PC-9 (cell line): ENCODE data around the gene AKR1C1. TPM values are rescaled to one million over a fixed set of nuclear protein-coding genes. Genes with fewer than 3 reads are reported as not detected.
A peak's percentile ranks its signal among the peaks of the same experiment; 100 is the strongest.
"Not testable (repeated sequence)": the region's sequence is repeated elsewhere in the genome, so short reads cannot be mapped to it uniquely, and the experiment has no call there.

Source experiments
- BruUV-seq: library from RNA; stranded (reverse); fragments of 400-500 nt; replicated peaks from 2 replicates; lab custom pipeline; 2021; lab: Mats Ljungman, UMichigan
- CTCF ChIA-PET: fragments of 300-600 bp; sonication (Branson Sonifier 250); formaldehyde crosslinking; loops from one replicate; lab custom pipeline; 2022; ENCODE audit warnings: antibody characterized with exemption; lab: Charles Lee
- POLR2A ChIA-PET: fragments of 300-600 bp; sonication (Branson Sonifier 250); formaldehyde crosslinking; loops from one replicate; lab custom pipeline; 2022; ENCODE audit warnings: antibody characterized with exemption; ENCODE audit not compliant: unreplicated experiment; lab: Charles Lee
- DNase-seq, 2 experiments: peaks; one replicate each; pipeline versions ENCODE4 v3.0.0 to v3.0.0-alpha.2; 2015 to 2022; ENCODE audit warnings: mixed read lengths in 1 of 2
- H2AFZ ChIP-seq: fragments of 200-600 bp; sonication (generic); 2 replicates; pipeline ENCODE4 v1.8.1; 2017; ENCODE audit warnings: antibody characterized with exemption
- H3F3A ChIP-seq: fragments of 200-600 bp; sonication (generic); 2 replicates; pipeline ENCODE4 v1.8.1; 2017; ENCODE audit warnings: antibody characterized with exemption, mild to moderate bottlenecking, low read depth; ENCODE audit not compliant: insufficient read depth
- H3K27ac ChIP-seq: fragments of 200-600 bp; sonication (generic); 2 replicates; pipeline ENCODE4 v1.6.1; 2016; ENCODE audit warnings: mixed run types
- H3K27me3 ChIP-seq: fragments of 200-600 bp; sonication (generic); 2 replicates; pipeline ENCODE4 v1.6.1; 2016; ENCODE audit warnings: low read depth, mixed run types; ENCODE audit not compliant: insufficient read depth
- H3K36me3 ChIP-seq: fragments of 200-600 bp; sonication (generic); 2 replicates; pipeline ENCODE4 v1.6.1; 2016; ENCODE audit warnings: low read depth, mixed run types
- H3K4me1 ChIP-seq: fragments of 200-600 bp; sonication (generic); replicated peaks from 2 replicates; pipeline ENCODE4 v1.6.1; 2016; ENCODE audit warnings: mixed run types; ENCODE audit not compliant: insufficient read depth
- H3K4me2 ChIP-seq: fragments of 200-600 bp; sonication (generic); 2 replicates; pipeline ENCODE4 v1.6.1; 2017; ENCODE audit warnings: mixed run types
- H3K4me3 ChIP-seq: fragments of 200-600 bp; sonication (generic); 2 replicates; pipeline ENCODE4 v1.6.1; 2016; ENCODE audit warnings: mixed run types
- H3K79me2 ChIP-seq: fragments of 200-600 bp; sonication (generic); 2 replicates; pipeline ENCODE4 v1.6.1; 2017; ENCODE audit warnings: low read depth, mixed run types
- H3K9me2 ChIP-seq: fragments of 200-600 bp; sonication (generic); 2 replicates; pipeline ENCODE4 v1.8.1; 2017; ENCODE audit warnings: mild to moderate bottlenecking; ENCODE audit not compliant: insufficient read depth
- H3K9me3 ChIP-seq: fragments of 200-600 bp; sonication (generic); 2 replicates; pipeline ENCODE4 v1.8.1; 2016; ENCODE audit warnings: low read depth; ENCODE audit not compliant: insufficient read depth
- H4K20me1 ChIP-seq: fragments of 200-600 bp; sonication (generic); 2 replicates; pipeline ENCODE4 v1.8.1; 2017; ENCODE audit not compliant: insufficient read depth
- EZH2 ChIP-seq: fragments of 200-600 bp; sonication (generic); IDR thresholded peaks from 2 replicates; pipeline ENCODE4 v1.8.0; 2017; ENCODE audit warnings: antibody characterized with exemption, low read depth
- intact Hi-C: fragments of 100-400 bp; cut with micrococcal nuclease; formaldehyde crosslinking; loops from one replicate; pipeline ENCODE4 v1.10.0; 2022; ENCODE audit not compliant: unreplicated experiment
- total RNA-seq: library from RNA; stranded (reverse); gene quantifications from 2 replicates; pipeline ENCODE4 v1.2.3, GENCODE V29; 2021
- TF ChIP-seq, protein P1 (sequence below): fragments of 200-600 bp; sonication (generic); conservative IDR thresholded peaks from 2 replicates; pipeline ENCODE4 v1.6.1; 2017; ENCODE audit warnings: mixed run types, antibody characterized with exemption, mild to moderate bottlenecking, moderate library complexity

The AKR1C1 gene
- total RNA-seq, 1 experiment from 2014 or later, result 1,313 TPM

DNA sequence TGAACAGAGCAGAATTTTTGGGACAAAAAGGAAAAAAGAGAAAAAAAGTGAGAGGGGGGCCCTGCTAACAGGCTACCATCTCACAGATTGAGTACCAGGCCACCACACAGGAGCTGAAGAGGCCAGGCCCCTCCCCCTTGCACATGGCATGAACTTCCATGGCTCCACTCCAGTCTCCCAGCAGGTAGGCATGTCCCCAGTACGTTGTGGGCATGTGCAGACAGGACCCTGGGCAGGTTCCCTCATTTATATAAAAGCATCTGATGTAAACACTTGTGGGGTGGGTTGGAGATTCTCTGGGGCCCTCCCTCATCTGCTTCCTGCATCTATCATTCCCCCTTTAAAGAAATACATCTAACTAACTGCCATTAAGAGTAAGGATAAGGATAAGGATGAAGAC is 45.0 kb upstream of the AKR1C1 start:
- ChIA-PET POLR2A (no interaction called here), CTCF (no interaction called here)
- intact Hi-C loops, result no loop called here
- no peak overlapping the region for H3K4me2 ChIP-seq
- H3K36me3 ChIP-seq, result no peaks in the 10 kb centered on the region
- no peak for DNase-seq
- no peaks in the 10 kb centered on the region for H3K79me2 ChIP-seq
- H3K4me1 ChIP-seq, result no peaks in the 10 kb centered on the region
- no peaks in the 10 kb centered on the region for H3K9me3 ChIP-seq
- no peaks in the 10 kb centered on the region for H4K20me1 ChIP-seq
- no peak overlapping the region for H2AFZ ChIP-seq
- no peak overlapping the region for H3K27ac ChIP-seq
- H3K27me3 ChIP-seq, result no peaks in the 10 kb centered on the region
- TF ChIP-seq, protein P1, sequence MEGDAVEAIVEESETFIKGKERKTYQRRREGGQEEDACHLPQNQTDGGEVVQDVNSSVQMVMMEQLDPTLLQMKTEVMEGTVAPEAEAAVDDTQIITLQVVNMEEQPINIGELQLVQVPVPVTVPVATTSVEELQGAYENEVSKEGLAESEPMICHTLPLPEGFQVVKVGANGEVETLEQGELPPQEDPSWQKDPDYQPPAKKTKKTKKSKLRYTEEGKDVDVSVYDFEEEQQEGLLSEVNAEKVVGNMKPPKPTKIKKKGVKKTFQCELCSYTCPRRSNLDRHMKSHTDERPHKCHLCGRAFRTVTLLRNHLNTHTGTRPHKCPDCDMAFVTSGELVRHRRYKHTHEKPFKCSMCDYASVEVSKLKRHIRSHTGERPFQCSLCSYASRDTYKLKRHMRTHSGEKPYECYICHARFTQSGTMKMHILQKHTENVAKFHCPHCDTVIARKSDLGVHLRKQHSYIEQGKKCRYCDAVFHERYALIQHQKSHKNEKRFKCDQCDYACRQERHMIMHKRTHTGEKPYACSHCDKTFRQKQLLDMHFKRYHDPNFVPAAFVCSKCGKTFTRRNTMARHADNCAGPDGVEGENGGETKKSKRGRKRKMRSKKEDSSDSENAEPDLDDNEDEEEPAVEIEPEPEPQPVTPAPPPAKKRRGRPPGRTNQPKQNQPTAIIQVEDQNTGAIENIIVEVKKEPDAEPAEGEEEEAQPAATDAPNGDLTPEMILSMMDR, result no peak
- TF ChIP-seq EZH2, result no peak
- no peak overlapping the region for H3K4me3 ChIP-seq
- no peaks in the 10 kb centered on the region for H3F3A ChIP-seq
- no TSS peak for BruUV-seq
- no peaks in the 10 kb centered on the region for H3K9me2 ChIP-seq

DNA sequence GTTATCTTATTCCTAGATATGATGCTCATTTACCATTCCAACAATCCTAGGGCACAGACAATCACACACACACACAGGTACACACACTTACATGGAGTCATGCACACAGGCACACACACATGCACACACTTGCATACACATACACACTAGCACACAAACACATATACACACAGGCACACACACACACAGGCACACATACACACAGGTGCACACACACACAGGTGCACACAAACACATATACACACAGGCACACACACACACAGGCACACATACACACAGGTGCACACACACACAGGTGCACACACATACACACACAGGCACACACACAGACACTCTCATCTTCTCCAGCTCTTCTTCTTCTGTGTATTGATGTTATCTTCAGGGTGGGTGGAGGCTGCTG is 38.7 kb upstream of the AKR1C1 start:
- H3F3A ChIP-seq, intact Hi-C loops, H3K27ac ChIP-seq, CTCF ChIA-PET, H3K9me2 ChIP-seq, H3K27me3 ChIP-seq, POLR2A ChIA-PET, H3K4me1 ChIP-seq, H3K79me2 ChIP-seq, H2AFZ ChIP-seq, BruUV-seq, DNase-seq, H3K36me3 ChIP-seq, H4K20me1 ChIP-seq, H3K4me2 ChIP-seq, H3K4me3 ChIP-seq, H3K9me3 ChIP-seq: not testable (repeated sequence)

DNA sequence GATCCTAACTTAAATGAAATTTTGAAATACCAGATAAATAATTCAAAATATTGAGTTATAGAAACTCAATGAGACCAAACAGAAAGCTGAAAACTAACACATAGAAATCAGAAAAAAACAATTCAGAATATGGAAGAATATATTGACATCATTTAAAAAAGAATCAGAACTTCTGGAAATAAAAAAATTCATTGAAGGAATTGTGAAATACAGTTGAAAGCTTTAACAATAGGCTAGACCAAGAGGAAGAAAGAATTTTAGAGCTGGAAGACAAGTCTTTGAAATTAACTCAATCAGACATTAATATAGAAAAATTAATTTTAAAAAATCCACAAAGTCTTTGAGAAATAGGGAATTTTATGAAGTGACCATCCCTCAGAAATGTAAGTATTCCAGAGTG is 36.8 kb upstream of the AKR1C1 start:
- CTCF ChIA-PET, result no interaction called here
- DNase-seq, result no peak
- H3K36me3 ChIP-seq, result no peaks in the 10 kb centered on the region
- no peaks in the 10 kb centered on the region for H3K4me1 ChIP-seq
- intact Hi-C loops, result no loop called here
- H3K4me3 ChIP-seq, result no peak overlapping the region
- no peak overlapping the region for H2AFZ ChIP-seq
- no peak overlapping the region for H3K4me2 ChIP-seq
- H3K9me3 ChIP-seq, result peaks cover 4% of the 10 kb centered on the region
- POLR2A ChIA-PET, result no interaction called here
- no peak for TF ChIP-seq EZH2
- TF ChIP-seq, protein P1, result no peak
- no peaks in the 10 kb centered on the region for H3K27me3 ChIP-seq
- no peaks in the 10 kb centered on the region for H4K20me1 ChIP-seq
- no peaks in the 10 kb centered on the region for H3F3A ChIP-seq
- no peak overlapping the region for H3K27ac ChIP-seq
- H3K79me2 ChIP-seq, result no peaks in the 10 kb centered on the region
- BruUV-seq, result no TSS peak
- H3K9me2 ChIP-seq, result no peaks in the 10 kb centered on the region

DNA sequence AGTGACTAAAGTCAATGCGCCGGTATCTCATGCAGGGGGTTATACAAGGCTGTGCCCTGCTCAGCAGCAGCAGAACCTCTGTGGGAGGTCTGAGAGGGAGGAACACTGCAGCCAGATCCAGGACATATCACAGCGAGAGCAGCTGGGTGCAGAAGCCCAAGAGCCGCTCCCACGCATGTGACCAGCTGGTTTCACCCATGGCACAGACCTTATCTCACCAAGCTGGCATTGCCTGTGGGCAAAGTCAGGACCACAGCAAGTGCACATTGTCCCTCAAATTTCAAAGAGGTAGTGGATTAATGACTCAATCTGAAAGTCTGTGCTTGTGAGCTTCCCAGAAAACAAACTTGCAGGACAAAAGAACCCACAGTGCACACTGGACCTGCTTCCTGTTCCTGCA is 31.6 kb upstream of the AKR1C1 start:
- no peaks in the 10 kb centered on the region for H3K9me3 ChIP-seq
- peaks cover 4% of the 10 kb centered on the region; the same call in 1 of the 2 replicates for H3K4me1 ChIP-seq
- no peaks in the 10 kb centered on the region for H4K20me1 ChIP-seq
- no peak overlapping the region for H3K4me2 ChIP-seq
- no peaks in the 10 kb centered on the region for H3K27me3 ChIP-seq
- no peaks in the 10 kb centered on the region for H3K36me3 ChIP-seq
- H3K79me2 ChIP-seq, result no peaks in the 10 kb centered on the region
- BruUV-seq, result no TSS peak
- TF ChIP-seq, protein P1, result no peak
- no peak for TF ChIP-seq EZH2
- H3K27ac ChIP-seq, result 0 out of 2 replicates have a peak overlapping the region, but pooled peaks have one; percentile 4
- ChIA-PET CTCF (interaction anchor here (0.6 kb wide), 1 partner anchor 41 kb away, joined by 5 read pairs; no protein-coding TSS in a partner anchor), POLR2A (interaction anchor here (0.7 kb wide), 1 partner anchor 39 kb away, joined by 4 read pairs; no protein-coding TSS in a partner anchor)
- H3K4me3 ChIP-seq, result no peak overlapping the region
- no peak overlapping the region for H2AFZ ChIP-seq
- no peaks in the 10 kb centered on the region for H3K9me2 ChIP-seq
- peak; percentile 52 to 64 for DNase-seq
- no peaks in the 10 kb centered on the region for H3F3A ChIP-seq
- intact Hi-C loops, result no loop called here
